ENCODE results near the gene SIM2.

The SIM2 gene

GRCh38 chr21:36710729-36711048 is 11.8 kb downstream of the SIM2 start:
- peak; percentile 62 for DNase-seq (ENCODE audit: low spot score)

GRCh38 chr21:36713746-36714145 is 14.8 kb downstream of the SIM2 start:
- no peak for DNase-seq (ENCODE audit: low spot score)

GRCh38 chr21:36716387-36716786 is 17.5 kb downstream of the SIM2 start:
- no peak for DNase-seq (ENCODE audit: low spot score)

- no peak for DNase-seq (ENCODE audit: low spot score)
These were observed 17.9 kb downstream of the SIM2 start for GRCh38 chr21:36716836-36717235.

- no peak for DNase-seq (ENCODE audit: low spot score)
These were observed 19.1 kb downstream of the SIM2 start for GRCh38 chr21:36717976-36718375.

GRCh38 chr21:36718951-36719501 is 20.1 kb downstream of the SIM2 start:
- DNase-seq (ENCODE audit: low spot score) = no peak

GRCh38 chr21:36719614-36720013 is 20.7 kb downstream of the SIM2 start:
- no peak for DNase-seq (ENCODE audit: low spot score)

GRCh38 chr21:36721817-36722216 is 22.9 kb downstream of the SIM2 start:
- no peak for DNase-seq (ENCODE audit: low spot score)

GRCh38 chr21:36722370-36723368 is 23.8 kb downstream of the SIM2 start:
- DNase-seq (ENCODE audit: low spot score) = no peak

- no peak for DNase-seq (ENCODE audit: low spot score)
These were observed 24.5 kb downstream of the SIM2 start for GRCh38 chr21:36723371-36723881.

GRCh38 chr21:36724660-36725059 is 25.7 kb downstream of the SIM2 start:
- DNase-seq (ENCODE audit: low spot score) = no peak

GRCh38 chr21:36725793-36726386 is 27.0 kb downstream of the SIM2 start:
- no peak for DNase-seq (ENCODE audit: low spot score)

- no peak for DNase-seq (ENCODE audit: low spot score)
These were observed 29.0 kb downstream of the SIM2 start for GRCh38 chr21:36727866-36728265.

- DNase-seq (ENCODE audit: low spot score) = no peak
These were observed 29.6 kb downstream of the SIM2 start for GRCh38 chr21:36728371-36729111.

GRCh38 chr21:36729310-36729970 is 30.5 kb downstream of the SIM2 start:
- no peak for DNase-seq (ENCODE audit: low spot score)

- no peak for DNase-seq (ENCODE audit: low spot score)
These were observed 31.7 kb downstream of the SIM2 start for GRCh38 chr21:36730291-36731281.

GRCh38 chr21:36732217-36732616 is 33.3 kb downstream of the SIM2 start:
- no peak for DNase-seq (ENCODE audit: low spot score)

GRCh38 chr21:36732761-36733160 is 33.8 kb downstream of the SIM2 start:
- no peak for DNase-seq (ENCODE audit: low spot score)

- DNase-seq (ENCODE audit: low spot score) = no peak
These were observed 34.9 kb downstream of the SIM2 start for GRCh38 chr21:36733857-36734256.

All from ecto neural progenitor cell (in vitro differentiated cells).